Activated CD8-positive, alpha-beta memory T cell treated with anti-CD3 and anti-CD28 coated beads, Interleukin-2, amount 50 U/mL, for 4 hours (primary cell): Measurements from ENCODE around the gene CTBP1.

Experiments
- DNase-seq: peaks from one replicate; pipeline ENCODE4 v3.0.0-alpha.2; 2020

The CTBP1 gene

DNA sequence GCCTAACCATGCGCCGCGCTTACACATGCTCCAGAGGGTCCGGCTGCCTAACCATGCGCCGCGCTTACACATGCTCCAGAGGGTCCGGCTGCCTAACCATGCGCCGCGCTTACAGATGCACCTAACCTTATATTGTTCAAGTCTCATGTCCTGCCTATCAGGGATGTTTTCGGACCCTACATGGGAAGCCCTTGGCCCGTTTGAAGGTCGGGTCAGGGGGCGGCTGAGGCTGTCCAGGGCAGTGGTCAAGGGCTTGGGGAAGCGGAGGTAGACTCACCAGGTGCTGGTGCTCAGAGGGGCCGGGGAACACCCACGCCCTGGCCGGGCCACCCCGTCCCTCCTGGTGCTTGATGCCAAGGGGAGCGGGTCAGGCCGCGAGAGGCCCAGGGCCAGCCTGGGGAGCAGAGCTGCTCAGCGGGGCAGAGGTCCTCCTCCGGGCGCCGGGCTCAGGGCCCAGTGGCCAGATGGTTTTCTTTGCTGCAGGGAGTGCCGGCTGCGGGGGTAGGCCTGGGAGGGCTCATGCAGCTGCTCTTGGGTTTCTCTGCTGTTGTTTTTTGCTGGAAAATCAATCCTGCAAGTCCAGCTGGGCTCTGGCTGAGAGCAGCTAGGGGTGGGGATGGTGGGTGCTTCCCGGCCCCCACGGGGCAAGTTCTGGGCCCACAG, 41.2 kb downstream of the CTBP1 start:
- DNase-seq: no peak

DNA sequence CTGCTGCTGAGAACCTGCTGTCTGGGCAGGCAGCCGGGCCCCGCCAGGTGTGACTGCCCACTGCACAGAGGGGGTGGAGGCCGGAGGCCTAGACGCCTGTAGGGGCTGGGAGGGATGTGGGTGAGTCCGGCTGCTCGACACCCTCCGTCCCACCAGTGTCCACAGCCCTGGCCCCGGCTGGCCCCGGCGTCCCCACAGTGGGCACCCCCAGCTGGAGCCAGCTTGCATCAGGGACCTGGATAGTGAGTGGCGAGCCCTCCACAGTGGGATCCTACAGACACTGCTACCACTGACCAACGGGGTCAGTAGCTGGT, 41.8 kb downstream of the CTBP1 start:
- DNase-seq: peak; percentile 11

DNA sequence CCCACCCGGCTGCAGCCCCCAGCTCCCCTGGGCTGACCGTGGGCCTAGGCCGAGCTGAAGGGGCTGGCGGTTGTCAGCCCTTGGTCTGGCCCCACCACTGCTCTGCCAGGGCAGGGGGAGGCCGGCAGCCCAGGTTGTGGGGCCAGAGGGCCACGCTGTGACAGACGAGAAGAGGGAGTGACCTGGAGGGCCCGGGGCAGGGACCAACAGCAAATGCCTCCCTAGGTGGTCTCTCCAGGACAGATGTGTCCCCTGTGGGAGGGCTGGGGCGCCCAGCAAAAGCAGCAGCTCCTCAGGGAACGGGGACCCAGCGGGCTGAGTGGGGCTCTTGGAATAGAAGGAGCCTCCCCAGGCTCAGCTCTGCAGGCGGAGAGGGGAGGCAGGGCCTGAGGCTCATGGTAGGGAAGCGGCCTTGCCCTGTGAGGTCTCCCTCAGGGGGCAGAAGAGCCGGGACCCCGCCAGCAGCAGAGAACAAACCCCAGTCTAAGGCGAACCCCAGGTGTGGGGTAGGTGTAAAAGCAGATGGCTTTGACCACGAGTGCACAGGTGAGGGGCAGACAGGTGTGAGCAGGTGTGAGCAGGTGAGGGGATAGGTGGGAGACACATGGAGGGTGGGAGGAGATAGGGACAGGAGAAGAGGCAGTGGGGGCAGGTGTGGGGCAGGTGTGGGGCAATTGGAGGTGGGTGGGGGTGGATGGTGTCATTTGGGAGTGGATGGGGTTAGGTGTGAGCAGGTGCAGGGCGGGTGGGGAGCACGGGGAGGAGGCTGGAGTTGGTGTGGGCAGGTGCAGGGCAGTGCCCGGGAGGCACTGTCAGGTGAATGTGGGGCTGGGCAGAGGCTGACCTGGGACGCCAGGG, 42.4 kb downstream of the CTBP1 start:
- DNase-seq: peak; percentile 13

DNA sequence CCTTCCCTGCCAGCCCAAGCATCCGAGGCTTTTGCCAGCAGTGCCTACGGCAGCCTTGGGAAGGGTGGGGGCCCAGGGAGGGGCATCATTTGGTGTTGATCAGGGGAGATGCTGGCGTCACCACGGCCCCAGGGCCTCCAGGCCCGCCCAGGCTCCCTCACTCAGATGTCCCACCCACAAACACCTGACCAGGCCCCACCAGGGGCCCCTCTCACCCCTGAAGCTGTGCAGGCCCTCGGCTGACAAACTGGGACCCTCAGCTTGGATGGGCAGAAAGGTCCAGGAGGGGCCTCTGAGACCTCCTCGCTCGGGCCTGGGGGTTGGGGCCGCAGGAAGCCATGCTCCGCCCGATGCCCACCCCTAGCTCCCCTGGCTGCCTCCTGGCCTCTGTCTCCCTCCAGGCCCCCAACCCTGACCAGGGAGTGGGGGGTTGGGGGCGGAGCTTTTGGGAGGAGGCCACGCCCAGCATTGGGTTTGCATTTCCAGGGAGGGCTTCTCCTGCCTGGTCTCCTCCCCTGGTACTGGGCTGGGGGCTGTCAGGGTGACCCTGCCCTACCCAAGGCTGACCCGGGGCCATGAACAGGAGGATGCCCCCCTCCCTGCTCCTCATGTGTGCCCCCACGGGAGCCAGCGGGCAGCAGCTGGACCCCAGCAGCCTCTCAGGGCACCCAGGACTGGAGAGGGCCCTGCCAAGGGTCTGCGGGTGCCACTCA, 43.2 kb downstream of the CTBP1 start:
- DNase-seq: peak; percentile 15

DNA sequence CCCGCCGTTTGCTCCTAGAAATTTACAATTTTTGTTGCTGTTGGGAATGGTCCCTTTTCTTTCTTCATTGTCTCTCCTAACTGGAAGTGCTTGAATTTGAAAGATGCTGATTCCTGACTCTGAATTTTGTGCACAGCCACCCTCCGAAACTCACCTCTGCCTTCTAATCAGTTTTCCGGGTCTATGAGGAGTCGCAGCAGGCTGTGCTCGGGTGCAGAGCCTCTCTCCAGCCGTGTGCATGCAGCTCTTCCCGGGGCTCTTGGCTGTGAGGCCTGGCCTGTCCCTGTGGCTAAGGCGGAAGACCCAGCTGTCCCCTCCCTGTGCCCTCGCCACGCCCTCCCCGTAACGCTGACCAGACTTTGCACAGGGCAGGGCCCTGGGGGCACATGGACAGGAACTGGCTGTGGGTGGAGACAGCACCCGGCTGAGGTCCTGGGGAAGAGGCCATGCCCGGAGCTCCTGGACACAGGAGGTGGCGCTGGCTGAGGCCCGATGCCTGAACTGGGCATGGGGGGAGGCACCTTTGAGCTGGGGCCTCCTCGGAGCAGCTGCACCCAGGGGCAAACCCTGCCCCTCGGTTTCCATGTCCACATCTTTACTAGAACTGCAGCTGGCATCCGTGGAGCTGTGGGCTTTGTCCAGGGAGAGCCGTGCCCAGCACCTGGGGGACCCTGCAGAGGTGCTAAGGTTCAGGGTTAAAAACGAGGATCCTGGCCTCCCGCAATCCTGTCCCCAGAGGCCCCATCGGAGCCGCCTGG, 43.9 kb downstream of the CTBP1 start:
- DNase-seq: peak; percentile 13

DNA sequence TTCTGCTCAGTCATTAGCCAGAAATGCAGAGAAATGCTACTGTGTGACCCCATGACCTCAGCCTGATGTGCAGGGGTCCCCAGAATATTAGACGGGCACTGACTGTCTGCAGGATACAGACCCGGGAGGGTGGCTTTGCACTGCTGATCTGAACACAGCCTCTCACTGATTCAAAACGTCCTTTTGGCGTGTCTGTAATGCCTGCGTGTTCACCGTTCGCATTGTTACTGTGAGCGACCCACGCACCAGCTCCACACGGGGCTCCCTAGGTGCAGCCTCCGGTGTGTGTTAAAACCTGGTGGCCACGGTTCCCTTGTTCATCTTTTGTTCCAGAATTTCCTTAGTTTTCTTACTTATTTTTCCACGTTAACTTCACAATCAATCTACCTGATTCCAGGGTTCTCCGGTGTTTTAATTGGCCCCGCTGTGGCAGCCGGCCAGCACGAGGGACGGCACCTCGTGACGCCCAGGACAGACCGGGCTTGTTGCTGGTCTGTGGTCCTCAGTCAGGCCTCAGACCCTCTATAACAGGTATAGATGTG, 44.6 kb downstream of the CTBP1 start:
- no peak for DNase-seq

DNA sequence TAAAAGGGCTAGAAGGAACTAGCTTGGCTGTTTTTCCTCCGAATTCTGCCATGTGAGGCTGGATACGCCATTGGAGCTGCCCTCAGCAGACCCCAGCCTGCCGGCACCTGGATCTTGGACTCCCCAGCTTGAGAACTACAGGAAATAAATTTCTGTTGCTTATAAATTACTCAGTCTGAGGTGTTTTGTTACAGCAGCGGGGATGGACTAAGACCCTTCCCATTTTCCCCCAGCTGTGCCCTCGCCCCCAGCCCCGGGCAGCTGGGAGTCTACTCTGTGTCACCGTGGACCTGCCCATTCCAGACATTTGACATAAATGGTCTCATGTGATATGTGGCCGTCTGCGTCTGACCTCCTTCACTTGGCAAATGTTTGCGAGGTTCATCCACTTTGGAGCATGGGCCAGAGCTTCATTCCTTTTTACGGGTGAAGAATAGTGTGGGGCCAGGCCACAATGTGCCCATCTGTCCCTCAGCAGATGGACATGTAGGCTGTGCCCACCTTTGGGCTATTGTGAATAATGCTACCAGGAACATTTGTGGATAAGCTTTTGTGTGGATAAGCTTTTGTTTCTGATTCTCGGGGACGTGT, 45.8 kb downstream of the CTBP1 start:
- peak; percentile 12 for DNase-seq

DNA sequence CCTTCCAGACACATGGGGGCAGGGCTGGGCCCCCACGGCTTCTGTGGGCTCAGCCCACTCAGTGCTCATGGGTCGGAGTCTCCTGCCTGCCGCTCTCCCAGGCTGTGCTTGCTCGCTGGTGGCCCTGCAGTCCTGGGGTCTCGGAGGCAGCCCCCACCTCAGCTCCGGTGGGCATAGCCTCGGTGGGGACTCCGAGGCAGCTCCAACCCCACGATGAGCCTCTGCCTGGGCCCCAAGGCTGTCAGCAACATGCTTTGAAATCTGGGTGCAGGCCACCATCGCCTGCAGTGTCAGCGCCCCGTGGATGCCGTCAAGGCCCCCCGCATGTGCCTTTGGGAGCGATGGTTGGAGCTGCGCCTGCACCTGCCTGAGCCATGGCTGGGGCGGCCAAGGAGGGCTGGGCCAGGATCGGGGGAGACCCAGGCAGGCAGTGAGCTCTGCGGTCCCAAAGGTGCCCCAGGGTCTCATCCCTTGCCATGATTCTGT, 46.4 kb downstream of the CTBP1 start:
- DNase-seq: no peak

DNA sequence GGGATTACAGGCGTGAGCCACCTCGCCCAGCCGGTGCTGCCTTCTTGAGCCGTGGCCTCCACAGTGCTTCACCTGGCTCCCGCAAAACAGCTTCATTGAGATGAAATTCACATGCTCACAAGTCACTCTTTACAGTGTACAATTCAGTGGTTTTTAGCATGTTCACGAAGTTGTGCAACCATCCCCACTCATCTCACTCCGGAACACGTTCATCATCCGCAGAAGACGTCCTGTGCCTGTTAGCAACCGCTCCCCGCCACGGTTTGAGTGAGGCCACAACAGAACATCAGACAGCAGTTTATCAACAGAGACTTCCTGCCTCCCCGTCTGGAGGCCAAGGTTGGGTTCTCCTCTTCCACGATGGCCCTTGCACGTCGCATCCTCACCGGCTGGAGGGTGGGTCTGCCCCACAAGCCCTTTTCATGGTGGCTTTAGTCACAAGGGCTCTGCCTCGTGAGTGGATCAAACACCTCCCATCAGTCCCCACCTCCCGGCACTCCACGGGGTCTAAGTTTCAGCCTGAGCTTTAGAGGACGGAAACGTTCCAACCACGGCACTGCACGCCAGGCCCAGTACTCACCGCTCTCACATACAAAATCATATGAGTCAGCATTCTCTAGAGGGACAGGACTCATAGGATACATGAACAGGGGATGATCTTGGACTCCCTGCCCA, 46.9 kb downstream of the CTBP1 start:
- peak; percentile 75 for DNase-seq

DNA sequence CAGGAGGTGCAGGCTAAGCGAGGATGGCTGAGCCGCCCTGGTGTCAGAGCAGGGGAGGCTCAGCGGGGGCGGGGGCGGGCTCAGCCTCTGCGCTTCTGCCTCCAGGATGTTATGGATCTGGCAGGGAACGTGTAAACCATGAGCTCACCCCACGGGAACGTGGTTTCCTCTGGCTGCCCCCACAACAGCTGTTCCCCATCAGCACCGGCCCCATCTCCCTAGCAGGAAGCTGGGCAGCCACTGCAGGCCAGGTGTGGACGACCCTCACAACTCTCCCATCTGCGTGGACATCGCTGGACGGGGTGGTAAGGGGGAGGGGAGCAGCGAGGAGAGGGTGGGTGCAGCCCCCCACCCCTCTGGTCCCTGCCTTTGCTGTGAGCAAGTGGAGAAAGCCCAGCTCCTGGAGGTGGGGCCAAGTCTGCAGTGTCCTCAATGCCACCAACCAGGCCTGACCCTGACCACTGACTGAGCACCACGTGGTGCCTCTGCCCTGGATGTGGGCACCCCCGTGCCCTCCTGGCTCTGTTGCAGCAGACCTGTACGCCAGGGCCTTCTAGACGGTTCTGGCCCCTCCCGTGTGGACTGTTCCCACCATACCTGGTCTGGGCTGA, 48.4 kb downstream of the CTBP1 start:
- peak; percentile 16 for DNase-seq

DNA sequence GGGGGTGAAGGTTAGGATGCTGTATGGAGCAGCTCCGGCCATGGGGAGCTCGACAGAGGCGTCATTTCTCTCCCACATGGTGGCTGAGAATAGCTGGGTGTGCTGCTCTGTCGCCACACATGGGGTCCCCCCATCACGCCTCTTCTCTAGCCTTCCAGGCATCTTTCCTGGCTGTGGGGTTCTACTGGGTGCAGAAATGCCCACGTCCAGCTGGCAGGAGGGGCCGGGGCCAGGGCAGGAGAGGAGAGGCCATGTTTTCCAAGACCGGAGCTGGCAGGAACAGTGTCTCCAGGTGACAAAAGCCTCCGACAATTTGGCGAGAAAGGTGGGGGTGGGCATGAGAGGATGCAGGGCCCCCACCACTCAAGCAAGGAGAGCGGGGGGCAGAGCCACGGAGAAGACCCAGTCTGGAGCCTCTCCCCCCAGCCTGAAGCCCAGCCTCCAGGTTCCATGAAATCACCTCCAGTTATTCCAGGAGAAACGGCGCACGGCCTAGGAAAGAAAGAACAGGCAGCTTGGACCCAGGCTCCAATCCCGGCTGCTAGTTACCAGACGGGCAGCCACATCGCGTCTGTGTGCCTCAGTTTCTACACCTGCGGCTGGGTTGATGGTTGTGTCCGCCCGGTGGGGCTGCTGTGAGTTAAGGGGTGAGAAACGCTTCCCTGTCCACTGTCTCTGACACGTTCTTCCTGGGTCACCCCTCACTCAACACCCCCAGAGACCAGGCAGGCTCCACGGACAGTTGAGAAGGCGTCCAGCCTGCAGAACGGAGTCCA, 49.2 kb downstream of the CTBP1 start:
- no peak for DNase-seq

DNA sequence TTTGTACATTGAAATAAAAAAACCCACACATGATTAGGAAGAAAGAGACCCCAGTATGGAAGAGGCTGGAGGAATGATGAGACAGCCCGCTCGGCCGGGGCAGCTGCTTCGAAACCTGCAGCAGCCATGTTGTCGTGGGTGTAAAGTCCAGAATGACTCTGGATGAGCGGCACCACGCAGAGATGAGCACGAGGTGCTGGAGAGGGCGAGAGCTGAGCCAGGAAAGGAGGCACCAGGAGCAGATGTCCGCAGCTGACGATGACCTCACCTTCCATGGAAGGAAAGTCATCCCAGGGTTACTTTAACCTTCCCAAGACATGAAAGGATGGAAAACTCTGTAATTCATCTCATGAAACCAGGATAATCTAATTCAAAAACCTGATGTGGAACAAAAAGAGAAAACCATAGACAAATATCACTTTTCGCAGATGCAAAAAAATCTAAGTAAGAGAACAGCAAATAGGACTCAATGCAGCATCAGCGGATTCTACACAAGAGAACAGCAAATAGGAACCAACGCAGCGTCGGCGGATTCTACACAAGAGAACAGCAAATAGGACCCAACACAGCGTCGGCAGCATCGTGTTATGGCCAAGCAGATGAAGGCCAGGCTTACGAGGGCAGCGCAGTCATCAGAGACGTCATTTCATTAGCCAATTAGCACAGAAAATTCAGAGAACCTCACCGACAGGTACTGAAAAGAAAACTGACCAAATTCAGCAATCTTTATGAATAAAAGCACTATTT, 50.7 kb downstream of the CTBP1 start:
- no peak for DNase-seq

DNA sequence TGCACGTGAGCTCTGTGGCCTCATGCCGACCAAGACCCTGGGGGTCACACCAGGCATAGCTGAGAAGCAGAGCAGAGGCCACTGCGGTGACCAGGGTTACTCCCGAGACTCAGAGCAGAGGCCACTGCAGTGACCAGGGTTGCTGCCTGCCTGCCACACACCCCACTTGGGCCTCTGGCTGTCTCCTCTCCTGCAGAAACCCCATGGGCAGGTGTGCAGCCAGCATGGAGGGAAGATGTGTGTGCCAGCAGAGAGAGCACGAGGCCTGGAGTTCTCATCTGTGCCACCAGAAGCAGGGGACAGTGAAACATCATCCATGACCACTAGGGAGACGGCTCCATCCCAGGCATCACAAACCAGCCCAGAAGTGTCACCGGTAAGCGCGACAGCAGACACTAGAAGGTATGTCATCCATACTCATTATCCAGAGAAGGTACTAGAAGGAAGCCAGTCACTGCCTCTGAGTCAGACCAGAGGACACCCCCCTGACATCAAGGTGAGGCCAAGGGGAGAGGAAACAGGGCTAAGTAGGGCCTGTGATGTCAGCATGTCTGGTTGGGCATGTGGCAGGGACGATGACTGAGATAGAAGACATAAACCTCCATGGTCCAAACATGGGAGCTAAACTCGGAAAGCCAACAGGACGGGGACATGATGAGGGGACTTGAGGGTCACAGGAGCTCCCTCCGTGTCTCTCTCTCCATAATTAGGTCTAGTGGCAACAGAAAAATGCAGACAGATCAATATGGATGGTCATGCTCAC, 52.3 kb downstream of the CTBP1 start:
- no peak for DNase-seq

DNA sequence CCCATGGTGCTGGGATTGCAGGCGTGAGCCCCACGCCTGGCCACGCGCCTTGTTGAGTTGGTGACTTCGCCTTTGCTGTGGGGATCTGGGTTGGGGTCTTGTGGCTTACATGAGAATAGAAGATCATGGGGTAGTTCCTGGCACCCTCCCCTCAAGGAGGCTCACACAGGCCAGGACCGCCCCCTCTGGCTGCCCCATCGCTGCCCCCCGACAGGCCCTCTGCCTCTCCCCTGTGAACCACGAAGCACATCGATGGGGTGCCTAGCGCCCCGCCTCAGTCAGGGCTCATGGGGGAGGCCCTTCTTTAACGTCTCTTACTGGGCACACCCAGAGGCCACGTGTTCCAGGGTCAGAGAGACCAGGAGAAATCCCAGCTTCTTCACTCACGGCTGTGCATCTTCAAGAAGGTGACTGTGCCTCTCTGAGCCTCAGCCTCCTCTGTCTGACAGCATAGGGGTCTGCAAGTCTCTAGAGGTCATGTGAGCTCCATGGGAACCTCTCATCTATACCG, 53.0 kb downstream of the CTBP1 start:
- no peak for DNase-seq

DNA sequence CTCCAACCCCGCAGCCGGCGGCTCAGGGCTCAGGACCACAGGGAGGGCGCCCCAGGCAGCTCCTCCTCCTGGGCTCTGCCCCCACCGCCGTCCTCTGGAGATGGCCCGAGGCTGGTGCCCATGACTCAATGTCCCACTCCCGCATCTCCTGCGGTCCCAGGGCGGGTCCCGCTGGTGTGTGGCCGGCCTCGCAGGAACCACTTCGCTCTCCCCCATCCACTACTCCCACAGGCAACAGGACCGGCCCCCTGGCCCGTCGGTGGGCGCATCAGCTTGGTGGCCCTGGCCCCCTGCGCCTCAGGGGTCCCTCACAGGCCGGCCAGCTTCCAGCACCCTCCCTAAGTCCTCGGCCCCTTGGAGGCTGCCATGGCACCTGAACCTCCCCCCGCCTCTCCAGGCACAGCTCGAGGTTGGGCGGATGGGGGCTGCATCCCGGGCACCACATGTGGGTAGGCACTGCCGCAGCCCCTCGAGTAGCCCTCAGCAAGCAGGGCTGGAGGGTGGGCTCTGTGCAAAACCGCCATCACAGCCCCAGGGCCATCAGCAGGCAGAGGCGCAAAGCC, 53.7 kb downstream of the CTBP1 start:
- peak; percentile 13 for DNase-seq

DNA sequence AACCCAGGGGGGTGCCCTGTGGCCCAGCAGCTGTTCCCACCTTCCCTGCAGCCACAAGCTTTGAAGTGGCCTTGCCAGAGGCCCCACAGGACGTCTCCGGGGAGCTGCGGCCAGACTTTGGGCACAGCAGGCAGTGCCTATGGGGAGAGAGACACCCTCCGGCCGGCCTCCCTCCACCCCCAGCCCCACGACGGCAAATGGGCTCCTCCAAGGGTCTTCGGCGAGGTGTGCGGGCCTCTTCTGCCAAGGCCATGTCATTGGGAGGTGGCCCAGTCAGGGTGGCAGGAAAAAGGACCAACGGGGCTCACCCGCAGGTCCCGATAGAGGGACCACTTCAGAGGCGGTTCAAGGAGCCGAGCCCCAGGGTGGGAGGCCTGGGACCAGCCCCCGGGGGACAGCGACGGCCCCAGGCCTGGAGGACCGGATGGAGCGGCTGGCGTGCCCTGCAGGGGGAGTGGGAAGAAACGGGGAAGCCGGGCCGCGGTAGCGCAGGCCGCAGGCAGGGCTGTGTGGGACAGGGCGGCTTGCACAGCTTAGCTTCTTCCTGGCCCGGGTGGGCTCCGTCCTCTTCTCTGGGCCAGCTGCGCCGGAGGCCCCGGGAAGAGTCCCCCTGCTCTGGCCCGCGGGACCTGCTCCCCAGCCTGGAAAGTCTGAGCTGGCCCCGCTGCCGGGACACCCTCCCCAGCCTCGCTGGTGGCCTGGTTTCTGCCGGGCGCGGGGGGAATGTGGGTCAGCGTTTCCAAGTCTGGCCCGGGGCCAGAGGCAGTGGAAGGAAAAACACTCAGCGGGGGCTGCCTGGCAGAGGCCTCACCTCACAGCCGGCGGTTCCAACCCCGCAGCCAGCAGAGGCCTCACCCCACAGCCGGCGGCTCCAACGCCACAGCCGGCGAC, 54.7 kb downstream of the CTBP1 start:
- no peak for DNase-seq
